ENCODE results near the gene USP48.
A peak's percentile ranks its signal among the peaks of the same experiment; 100 is the strongest.
"Not testable (repeated sequence)": the region's sequence is repeated elsewhere in the genome, so short reads cannot be mapped to it uniquely, and the experiment has no call there.

Gene USP48

DNA sequence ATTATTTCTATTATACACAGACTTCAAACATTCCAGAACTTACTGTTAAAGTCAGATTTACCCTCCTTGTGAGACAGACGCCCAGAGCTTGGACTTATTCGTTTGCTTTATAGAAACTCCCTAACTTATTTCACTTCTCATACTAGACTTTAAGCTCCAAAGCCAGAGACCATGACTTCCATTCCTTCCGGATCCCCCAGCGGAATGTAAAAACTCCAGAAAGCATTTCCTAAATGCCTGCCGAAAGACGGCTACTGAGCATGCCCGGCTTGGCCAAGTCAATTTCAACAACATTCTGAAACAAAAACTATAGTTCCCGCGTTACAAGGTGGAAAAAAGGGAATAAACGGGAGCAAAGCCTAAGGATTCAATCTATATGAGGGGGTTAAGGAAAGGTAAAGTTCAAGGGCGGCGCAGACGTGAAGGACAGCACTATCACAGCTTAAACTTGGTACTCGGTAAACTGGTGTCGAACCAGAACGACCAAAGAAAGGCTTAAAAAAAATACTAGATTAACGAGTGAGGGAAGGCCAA, 1.1 kb downstream of the USP48 start:
- Histone ChIP-seq H3K36me3 (no peaks in the 10 kb centered on the region), H3K27ac (peak overlapping the region; percentile 89 to 98), H3K27me3 (no peaks in the 10 kb centered on the region), H3K9me3 (no peaks in the 10 kb centered on the region), H3K4me3 (peak overlapping the region; percentile 79 to 92), H3K4me1 (peaks cover 0 to 32% (median 16%) of the 10 kb centered on the region in 4 donors)
- TF ChIP-seq, protein P1, sequence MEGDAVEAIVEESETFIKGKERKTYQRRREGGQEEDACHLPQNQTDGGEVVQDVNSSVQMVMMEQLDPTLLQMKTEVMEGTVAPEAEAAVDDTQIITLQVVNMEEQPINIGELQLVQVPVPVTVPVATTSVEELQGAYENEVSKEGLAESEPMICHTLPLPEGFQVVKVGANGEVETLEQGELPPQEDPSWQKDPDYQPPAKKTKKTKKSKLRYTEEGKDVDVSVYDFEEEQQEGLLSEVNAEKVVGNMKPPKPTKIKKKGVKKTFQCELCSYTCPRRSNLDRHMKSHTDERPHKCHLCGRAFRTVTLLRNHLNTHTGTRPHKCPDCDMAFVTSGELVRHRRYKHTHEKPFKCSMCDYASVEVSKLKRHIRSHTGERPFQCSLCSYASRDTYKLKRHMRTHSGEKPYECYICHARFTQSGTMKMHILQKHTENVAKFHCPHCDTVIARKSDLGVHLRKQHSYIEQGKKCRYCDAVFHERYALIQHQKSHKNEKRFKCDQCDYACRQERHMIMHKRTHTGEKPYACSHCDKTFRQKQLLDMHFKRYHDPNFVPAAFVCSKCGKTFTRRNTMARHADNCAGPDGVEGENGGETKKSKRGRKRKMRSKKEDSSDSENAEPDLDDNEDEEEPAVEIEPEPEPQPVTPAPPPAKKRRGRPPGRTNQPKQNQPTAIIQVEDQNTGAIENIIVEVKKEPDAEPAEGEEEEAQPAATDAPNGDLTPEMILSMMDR (IDR thresholded peaks at IDR 0.05) = no peak
- DNase-seq = no peak
- intact Hi-C loops (cut with DNase I; ENCODE audit: low total_unique reads) = loop anchor here (10.0 kb wide), 1 partner anchor 183 kb away; no protein-coding TSS in a partner anchor

DNA sequence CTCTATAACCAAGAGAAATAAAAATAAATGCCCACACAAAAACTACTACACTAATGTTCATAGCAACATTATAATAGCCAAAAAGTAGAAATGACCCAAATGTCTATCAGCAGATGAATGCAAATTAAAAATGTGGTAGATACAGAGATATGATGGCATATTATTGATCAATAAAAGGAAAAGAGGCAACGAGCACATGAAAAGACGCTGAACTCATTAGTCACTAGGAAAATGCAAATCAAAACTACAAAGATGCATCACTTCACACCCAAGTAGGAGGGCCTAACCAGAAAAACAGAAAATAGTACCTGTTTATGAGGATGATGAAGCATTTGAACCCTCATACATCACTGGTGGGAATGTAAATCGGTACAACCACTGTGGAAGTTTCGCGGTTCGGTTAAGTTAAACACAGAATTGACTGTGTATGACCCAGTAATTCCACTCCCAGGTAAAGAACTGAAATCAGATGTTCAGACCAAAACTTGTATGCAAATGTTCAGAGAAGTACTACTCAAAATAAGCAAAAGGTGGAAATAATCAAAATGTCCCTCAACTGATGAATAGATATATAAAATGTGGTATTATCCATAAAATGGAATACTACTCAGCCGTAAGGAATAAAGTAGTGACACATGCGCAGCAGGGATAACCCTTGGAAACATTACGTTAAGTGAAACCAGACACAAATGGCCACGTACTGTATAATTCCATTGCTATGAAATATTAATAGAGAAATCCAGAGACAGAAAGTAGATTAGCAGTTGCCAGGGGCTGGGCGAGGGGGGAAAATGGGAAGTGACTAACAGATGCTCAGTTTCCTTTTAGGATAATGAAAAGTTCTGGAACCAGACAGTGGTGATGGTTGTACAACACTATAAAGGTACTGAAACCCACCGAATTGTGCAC, 3.1 kb downstream of the USP48 start:
- Histone ChIP-seq H3K4me1 (peaks cover 0 to 32% (median 19%) of the 10 kb centered on the region in 4 donors), H3K27me3 (no peaks in the 10 kb centered on the region), H3K27ac (no peak overlapping the region), H3K9me3 (no peaks in the 10 kb centered on the region), H3K4me3 (no peak overlapping the region), H3K36me3 (no peaks in the 10 kb centered on the region)
- intact Hi-C loops (cut with DNase I; ENCODE audit: low total_unique reads) = loop anchor here (10.0 kb wide), 1 partner anchor 185 kb away; no protein-coding TSS in a partner anchor
- DNase-seq = no peak
- TF ChIP-seq, protein P1 (IDR thresholded peaks at IDR 0.05) = no peak

DNA sequence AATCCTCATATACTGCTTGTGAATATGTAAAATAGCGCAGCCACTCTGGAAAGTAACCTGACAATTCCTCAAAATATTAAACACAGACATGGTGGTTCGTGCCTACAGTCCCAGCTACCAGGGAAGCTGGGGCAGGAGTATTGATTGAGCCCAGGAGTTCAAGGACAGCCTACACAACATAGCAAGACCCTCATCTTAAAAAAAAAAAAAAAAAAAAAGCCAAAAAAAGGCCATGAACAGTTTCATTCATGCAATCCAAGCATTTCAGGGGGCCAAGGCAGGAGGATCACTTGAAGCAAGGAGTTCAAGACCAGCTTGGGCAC, 4.6 kb downstream of the USP48 start:
- Histone ChIP-seq H3K27me3 (no peaks in the 10 kb centered on the region), H3K4me1 (peaks cover 0 to 25% (median 15%) of the 10 kb centered on the region in 4 donors)

DNA sequence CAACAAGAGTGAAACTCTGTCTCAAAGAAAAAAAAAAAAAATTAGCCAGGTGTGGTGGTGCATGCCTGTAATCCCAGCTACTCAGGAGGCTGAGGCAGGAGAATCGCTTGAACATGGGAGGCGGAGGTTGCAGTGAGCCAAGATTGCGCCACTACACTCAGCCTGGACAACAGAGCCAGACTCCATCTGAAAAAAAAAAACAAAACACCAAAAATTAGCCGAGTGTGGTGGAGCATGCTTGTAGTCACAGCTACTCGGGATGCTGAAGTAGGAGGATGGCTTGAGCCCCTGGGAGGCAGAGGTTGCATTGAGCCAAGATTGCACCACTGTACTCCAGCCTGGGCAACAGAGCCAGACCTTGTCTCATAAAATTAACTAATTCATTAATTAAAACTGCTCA, 6.0 kb downstream of the USP48 start:
- H3K27ac ChIP-seq; H3K36me3 ChIP-seq; H3K4me3 ChIP-seq; intact Hi-C loops (cut with DNase I; ENCODE audit: low total_unique reads); H3K9me3 ChIP-seq; H3K27me3 ChIP-seq: not testable (repeated sequence)
- peak in 1 of 2 donors; percentile 16 for DNase-seq
- peaks cover 0 to 27% (median 14%) of the 10 kb centered on the region in 4 donors for H3K4me1 ChIP-seq

More for the DNA sequence above, 4.6 kb downstream of the USP48 start:
- DNase-seq = no peak
- Histone ChIP-seq H3K27ac (no peak overlapping the region), H3K4me3 (no peak overlapping the region), H3K9me3 (no peaks in the 10 kb centered on the region), H3K36me3 (no peaks in the 10 kb centered on the region)
- intact Hi-C loops (cut with DNase I; ENCODE audit: low total_unique reads) = no loop called here
- TF ChIP-seq, protein P1 (IDR thresholded peaks at IDR 0.05) = no peak

DNA sequence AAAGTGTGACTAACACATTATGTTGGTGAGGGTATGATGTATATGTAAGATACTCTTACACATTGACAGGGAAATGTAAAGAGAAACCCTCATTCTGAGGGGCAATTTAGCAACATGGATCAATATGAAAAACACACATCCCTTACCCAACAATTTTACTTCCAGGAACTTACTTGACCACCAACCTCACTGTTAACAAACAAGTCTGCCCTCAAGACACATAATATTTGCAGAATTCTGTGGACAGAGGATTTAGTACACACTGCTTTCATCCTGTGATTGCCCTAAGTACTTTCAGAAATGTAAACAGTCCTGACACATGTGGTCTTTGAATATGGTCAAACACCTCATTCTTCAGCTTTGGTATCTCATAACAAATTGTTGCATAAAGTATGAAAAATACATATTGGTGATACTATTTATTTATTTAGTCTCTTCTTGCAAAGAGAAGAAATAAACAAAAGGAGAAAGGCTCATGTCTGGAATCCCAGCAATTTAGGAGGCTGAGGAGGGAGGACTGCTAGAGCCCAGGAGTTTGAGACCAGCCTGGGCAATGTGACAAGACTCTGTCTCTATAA, 6.9 kb downstream of the USP48 start:
- Histone ChIP-seq H3K36me3 (no peaks in the 10 kb centered on the region), H3K4me3 (no peak overlapping the region), H3K27me3 (no peaks in the 10 kb centered on the region), H3K9me3 (no peaks in the 10 kb centered on the region), H3K4me1 (peaks cover 0 to 24% (median 7%) of the 10 kb centered on the region in 4 donors), H3K27ac (no peak overlapping the region)
- TF ChIP-seq, protein P1 (IDR thresholded peaks at IDR 0.05) = no peak
- intact Hi-C loops (cut with DNase I; ENCODE audit: low total_unique reads) = no loop called here
- no peak for DNase-seq

DNA sequence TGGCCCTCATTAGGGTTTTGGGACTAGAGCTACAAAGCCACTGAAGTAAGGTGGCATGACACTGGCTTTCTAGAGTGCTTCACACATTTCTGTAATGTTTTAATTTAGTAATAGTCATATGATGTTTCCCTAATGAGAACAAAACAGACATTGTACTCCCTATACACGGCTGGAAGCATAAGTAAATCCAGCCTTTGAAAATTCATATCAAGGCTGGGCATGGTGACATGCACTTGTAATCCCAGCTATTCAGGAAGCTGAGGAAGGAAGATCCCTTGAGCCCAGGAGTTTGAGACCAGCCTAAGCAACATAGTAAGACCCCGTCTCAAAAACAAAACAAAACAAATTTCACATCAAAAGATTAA, 7.4 kb downstream of the USP48 start:
- Histone ChIP-seq H3K9me3 (no peaks in the 10 kb centered on the region), H3K27ac (no peak overlapping the region), H3K4me3 (no peak overlapping the region), H3K27me3 (no peaks in the 10 kb centered on the region), H3K36me3 (no peaks in the 10 kb centered on the region), H3K4me1 (peaks cover 0 to 19% (median 5%) of the 10 kb centered on the region in 4 donors)
- intact Hi-C loops (cut with DNase I; ENCODE audit: low total_unique reads) = no loop called here
- TF ChIP-seq, protein P1 (IDR thresholded peaks at IDR 0.05) = no peak
- no peak for DNase-seq
